WTC11 (cell line): ENCODE results near the gene GZMB. TPM values are rescaled to one million over a fixed set of nuclear protein-coding genes. Genes with fewer than 3 reads are reported as not detected.

Experiments used
- ATAC-seq: fragments of 200-7000 bp; cut with Tn5 transposase; 2 replicates; pipeline ENCODE4 v1.10.0; 2021; ENCODE audit warnings: mild to moderate bottlenecking, moderate library complexity
- CTCF ChIA-PET: fragments of 300-600 bp; sonication (Branson Sonifier 250); formaldehyde crosslinking; loops from one replicate; lab custom pipeline; 2021; ENCODE audit warnings: antibody characterized with exemption; lab: Charles Lee
- POLR2A ChIA-PET: fragments of 350-600 bp; sonication (Branson Sonifier 250); formaldehyde crosslinking; loops from one replicate; lab custom pipeline; 2021; ENCODE audit warnings: antibody characterized with exemption; lab: Charles Lee
- DNase-seq: peaks from one replicate; pipeline ENCODE4 v3.0.0; 2021; ENCODE audit warnings: low spot score
- H3K27ac Mint-ChIP-seq: 2 replicates; pipeline ENCODE4 v1.8.0; 2021; ENCODE audit warnings: mixed read lengths
- H3K27me3 Mint-ChIP-seq: 2 replicates; pipeline ENCODE4 v1.8.0; 2021; ENCODE audit warnings: low read depth, mild to moderate bottlenecking, moderate library complexity, mixed read lengths
- H3K36me3 Mint-ChIP-seq: 2 replicates; pipeline ENCODE4 v1.8.0; 2021; ENCODE audit warnings: mixed read lengths
- H3K4me1 Mint-ChIP-seq: 2 replicates; pipeline ENCODE4 v1.8.0; 2022; ENCODE audit warnings: mixed read lengths
- H3K4me3 Mint-ChIP-seq: 2 replicates; pipeline ENCODE4 v1.8.0; 2021; ENCODE audit warnings: mild to moderate bottlenecking, moderate library complexity, mixed read lengths
- H3K9me3 Mint-ChIP-seq: 2 replicates; pipeline ENCODE4 v1.8.0; 2021; ENCODE audit warnings: mixed read lengths
- ATF6 ChIP-seq: sonication (generic); formaldehyde crosslinking; IDR thresholded peaks from 2 replicates; pipeline ENCODE4 v1.8.1; 2023; ENCODE audit warnings: mild to moderate bottlenecking, missing genetic modification reagents
- CREB1 ChIP-seq: sonication (generic); formaldehyde crosslinking; IDR thresholded peaks from 2 replicates; pipeline ENCODE4 v1.8.0; 2023; ENCODE audit warnings: mild to moderate bottlenecking, missing genetic modification reagents
- ELF4 ChIP-seq: sonication (generic); formaldehyde crosslinking; IDR thresholded peaks from 2 replicates; pipeline ENCODE4 v1.8.1; 2022; ENCODE audit warnings: low read depth, mild to moderate bottlenecking, moderate library complexity, missing genetic modification reagents
- FOXK1 ChIP-seq: sonication (generic); formaldehyde crosslinking; IDR thresholded peaks from 2 replicates; pipeline ENCODE4 v1.8.0; 2022; ENCODE audit warnings: mild to moderate bottlenecking, moderate library complexity, missing genetic modification reagents
- JAZF1 ChIP-seq: fragments of 250-450 bp; sonication (Bioruptor Pico); IDR thresholded peaks from 2 replicates; pipeline ENCODE4 v1.9.0; 2021; ENCODE audit warnings: moderate library complexity, mild to moderate bottlenecking, inconsistent platforms
- MLX ChIP-seq: sonication (generic); formaldehyde crosslinking; IDR thresholded peaks from 2 replicates; pipeline ENCODE4 v1.8.1; 2023; ENCODE audit warnings: mild to moderate bottlenecking, missing genetic modification reagents, moderate library complexity
- NFE2L1 ChIP-seq: sonication (generic); formaldehyde crosslinking; IDR thresholded peaks from 2 replicates; pipeline ENCODE4 v1.8.1; 2023; ENCODE audit warnings: missing genetic modification reagents
- PRDM15 ChIP-seq: sonication (generic); formaldehyde crosslinking; IDR thresholded peaks from 2 replicates; pipeline ENCODE4 v1.8.0; 2022; ENCODE audit warnings: missing genetic modification reagents
- PRRX2 ChIP-seq: fragments of 250-450 bp; sonication (Bioruptor Pico); IDR thresholded peaks from 2 replicates; pipeline ENCODE4 v1.8.0; 2021; ENCODE audit warnings: mild to moderate bottlenecking
- RORB ChIP-seq: fragments of 250-450 bp; sonication (Bioruptor Pico); IDR thresholded peaks from 2 replicates; pipeline ENCODE4 v1.9.0; 2021; ENCODE audit warnings: mild to moderate bottlenecking
- SMAD3 ChIP-seq: sonication (generic); formaldehyde crosslinking; IDR thresholded peaks from 2 replicates; pipeline ENCODE4 v1.8.0; 2022; ENCODE audit warnings: missing genetic modification reagents, mild to moderate bottlenecking, borderline replicate concordance
- SP1 ChIP-seq: sonication (generic); formaldehyde crosslinking; conservative IDR thresholded peaks from 2 replicates; pipeline ENCODE4 v1.8.1; 2022; ENCODE audit warnings: missing genetic modification reagents
- TP53 ChIP-seq: sonication (generic); formaldehyde crosslinking; IDR thresholded peaks from 2 replicates; pipeline ENCODE4 v1.8.1; 2023; ENCODE audit warnings: mild to moderate bottlenecking, missing genetic modification reagents
- USF1 ChIP-seq: sonication (generic); formaldehyde crosslinking; IDR thresholded peaks from 2 replicates; pipeline ENCODE4 v1.8.0; 2022; ENCODE audit warnings: mild to moderate bottlenecking, missing genetic modification reagents
- ZNF263 ChIP-seq: sonication (generic); formaldehyde crosslinking; IDR thresholded peaks from 2 replicates; pipeline ENCODE4 v1.8.1; 2022; ENCODE audit warnings: low read depth, mild to moderate bottlenecking, moderate library complexity, missing genetic modification reagents
- ZNF416 ChIP-seq: fragments of 250-450 bp; sonication (Bioruptor Pico); IDR thresholded peaks from 2 replicates; pipeline ENCODE4 v1.9.0; 2021; ENCODE audit warnings: mild to moderate bottlenecking, inconsistent platforms
- ZNF512 ChIP-seq: sonication (generic); formaldehyde crosslinking; IDR thresholded peaks from 2 replicates; pipeline ENCODE4 v1.8.1; 2022; ENCODE audit warnings: missing genetic modification reagents, borderline replicate concordance
- ZNF532 ChIP-seq: fragments of 250-450 bp; sonication (Bioruptor Pico); IDR thresholded peaks from 2 replicates; pipeline ENCODE4 v1.9.0; 2021; ENCODE audit warnings: mild to moderate bottlenecking, borderline replicate concordance
- total RNA-seq: library from RNA; stranded (reverse); gene quantifications from 3 replicates; pipeline ENCODE4 v1.2.3, GENCODE V29; 2021

Gene GZMB
- total RNA-seq, 1 experiment from 2014 or later: 0.68 TPM

- TF ChIP-seq PRDM15 (CRISPR knock-in tag): no peak
Observed at GRCh38 chr14:24632761-24633160, 1.2 kb downstream of the GZMB start (continued).

- ChIA-PET POLR2A (no interaction called here), CTCF (no interaction called here)
- no peak for TF ChIP-seq ZNF416 (CRISPR knock-in tag)
- no peak for TF ChIP-seq TP53
- no peak for TF ChIP-seq FOXK1 (CRISPR knock-in tag)
- no peak for TF ChIP-seq ATF6 (CRISPR knock-in tag)
- no peak for TF ChIP-seq MLX
- no peak for TF ChIP-seq ZNF532 (CRISPR knock-in tag)
- TF ChIP-seq ELF4 (CRISPR knock-in tag): no peak
- TF ChIP-seq JAZF1 (CRISPR knock-in tag): no peak
- no peak for TF ChIP-seq ZNF263 (CRISPR knock-in tag)
- no peak for TF ChIP-seq PRRX2
- TF ChIP-seq USF1 (CRISPR knock-in tag): no peak
- Mint-ChIP-seq H3K27ac (no peak overlapping the region), H3K36me3 (no peaks in the 10 kb centered on the region), H3K9me3 (no peaks in the 10 kb centered on the region), H3K27me3 (peaks cover 2% of the 10 kb centered on the region), H3K4me3 (no peak overlapping the region), H3K4me1 (no peaks in the 10 kb centered on the region)
- no peak for DNase-seq
- ATAC-seq: no peak
Observed at GRCh38 chr14:24632336-24632735, 1.7 kb downstream of the GZMB start.

- Mint-ChIP-seq H3K27me3 (peaks cover under 1% of the 10 kb centered on the region; the same call in 1 of the 2 replicates), H3K27ac (no peak overlapping the region), H3K36me3 (no peaks in the 10 kb centered on the region), H3K4me1 (no peaks in the 10 kb centered on the region), H3K9me3 (no peaks in the 10 kb centered on the region), H3K4me3 (no peak overlapping the region)
- POLR2A ChIA-PET: no interaction called here
- ATAC-seq: no peak
- no peak for DNase-seq
- CTCF ChIA-PET: no interaction called here
- TF ChIP-seq NFE2L1 (CRISPR knock-in tag) (no peak), SMAD3 (no peak), ZNF416 (CRISPR knock-in tag) (no peak), SP1 (no peak), RORB (no peak), CREB1 (CRISPR knock-in tag) (no peak), ZNF512 (CRISPR knock-in tag) (no peak)
Observed at GRCh38 chr14:24631749-24632335, 2.1 kb downstream of the GZMB start.
